SK-N-SH treated with all-trans-retinoic acid at 6 μM for 48 hours (cell line): ENCODE data around the gene STARD10.

Source experiments
- CSRNP3 ChIP-seq: fragments of 250-450 bp; sonication (Bioruptor Pico); IDR thresholded peaks from 2 replicates; pipeline ENCODE4 v1.5.1; 2021; ENCODE audit warnings: mild to moderate bottlenecking, moderate library complexity
- OSR1 ChIP-seq: fragments of 250-450 bp; sonication (Bioruptor Pico); IDR thresholded peaks from 2 replicates; pipeline ENCODE4 v1.8.0; 2022; ENCODE audit warnings: moderate library complexity, mild to moderate bottlenecking, inconsistent platforms
- PATZ1 ChIP-seq: fragments of 250-450 bp; sonication (Bioruptor Pico); IDR thresholded peaks from 2 replicates; pipeline ENCODE4 v1.8.0; 2020; ENCODE audit warnings: mild to moderate bottlenecking, moderate library complexity, borderline replicate concordance
- TCF4 ChIP-seq: fragments of 250-450 bp; sonication (Bioruptor Pico); IDR thresholded peaks from 2 replicates; pipeline ENCODE4 v1.8.0; 2021; ENCODE audit warnings: mild to moderate bottlenecking, moderate library complexity, borderline replicate concordance
- TOX ChIP-seq: fragments of 250-450 bp; sonication (Bioruptor Pico); IDR thresholded peaks from 2 replicates; pipeline ENCODE4 v1.8.0; 2021; ENCODE audit warnings: mild to moderate bottlenecking, moderate library complexity, borderline replicate concordance
- ZFP30 ChIP-seq: fragments of 450-650 bp; formaldehyde crosslinking; IDR thresholded peaks from 2 replicates; pipeline ENCODE4 v1.5.0; 2022; ENCODE audit warnings: mild to moderate bottlenecking, moderate library complexity

DNA sequence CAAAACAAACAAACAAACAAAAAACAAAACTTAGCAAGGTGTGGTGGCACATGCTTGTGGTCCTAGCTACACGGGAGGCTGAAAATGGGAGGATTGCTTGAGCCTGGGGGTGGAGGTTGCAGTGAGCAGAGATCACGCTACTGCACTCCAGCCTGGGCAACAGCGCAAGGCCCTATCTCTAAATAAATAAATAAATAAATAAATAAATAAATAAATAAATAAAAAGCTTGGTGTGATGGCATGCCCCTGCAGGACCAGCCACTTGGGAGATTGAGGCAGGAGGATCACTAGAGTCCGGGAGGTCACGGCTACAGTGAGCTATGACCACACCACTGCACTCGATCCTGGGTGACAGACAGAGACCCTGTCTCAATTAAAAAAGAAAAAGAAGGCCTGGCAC, 9.0 kb upstream of the STARD10 start:
- no peak for TF ChIP-seq PATZ1 (CRISPR knock-in tag)
- no peak for TF ChIP-seq TCF4 (CRISPR knock-in tag)
- TF ChIP-seq CSRNP3 (CRISPR knock-in tag), result no peak
- no peak for TF ChIP-seq ZFP30 (CRISPR knock-in tag)
- no peak for TF ChIP-seq OSR1
- TF ChIP-seq TOX, result no peak
